Measurements from ENCODE around the gene SEZ6. TPM values are rescaled to one million over a fixed set of nuclear protein-coding genes. Genes with fewer than 3 reads are reported as not detected.

Gene SEZ6
- total RNA-seq, 8 experiments from 2014 or later: 1.5 to 29.2 (median 11.4) TPM

DNA sequence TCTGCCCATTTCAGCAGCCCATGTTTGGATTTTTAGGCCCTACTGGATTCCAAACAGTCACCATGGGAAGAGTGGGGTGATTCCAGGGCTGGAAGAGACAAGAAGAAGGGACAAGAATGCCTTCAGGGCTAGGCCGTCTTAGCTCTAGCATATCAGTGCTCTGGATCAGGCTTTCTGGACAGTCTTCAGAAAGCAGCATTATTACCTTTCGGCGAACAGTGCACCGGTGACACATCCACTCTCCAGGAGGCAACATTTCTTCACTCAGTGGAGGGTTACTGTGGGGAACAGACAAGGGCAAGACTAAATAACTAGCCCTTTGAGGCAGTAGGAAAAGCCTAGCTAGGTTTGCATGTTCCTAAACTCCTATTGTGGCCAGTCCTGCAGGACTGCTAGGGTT, 79.0 kb downstream of the SEZ6 start:
- in situ Hi-C loops (cut with MboI; ENCODE audit: low pct_unique_long_range_greater_than_20kb in 2 of 9, low sequenced_read_pairs in 9 of 9, unreplicated experiment in 9 of 9): loop anchor here in 1 of 9 experiments (10.0 kb wide), 1 partner anchor 162 kb away; no protein-coding TSS in a partner anchor
- 95 to 100% (median 100%) methylated on average over 1 to 4 of the region's 4 CpGs; no CpG with 5 or more reads in 3 of the 10 experiments for WGBS, 10 experiments
- Histone ChIP-seq H3K27ac (no peak overlapping the region), H3K4me3 (no peak overlapping the region), H3K4me1 (replicated peaks in 1 of 2) (no peaks in the 10 kb centered on the region)
- peak in 1 of 8 experiments; percentile 17 for ATAC-seq (replicated peaks in 6 of 8)

GRCh38 chr17:28926366-28926765, 79.5 kb downstream of the SEZ6 start:
- Histone ChIP-seq H3K4me1 (replicated peaks in 1 of 2) (no peaks in the 10 kb centered on the region), H3K27ac (no peak overlapping the region), H3K4me3 (no peak overlapping the region)
- 92 to 100% (median 100%) methylated on average over 1 to 2 of the region's 2 CpGs; no CpG with 5 or more reads in 3 of the 10 experiments for WGBS, 10 experiments
- in situ Hi-C loops (cut with MboI; ENCODE audit: low pct_unique_long_range_greater_than_20kb in 2 of 9, low sequenced_read_pairs in 9 of 9, unreplicated experiment in 9 of 9): loop anchor here in 1 of 9 experiments (10.0 kb wide), 1 partner anchor 162 kb away; no protein-coding TSS in a partner anchor
- ATAC-seq (replicated peaks in 6 of 8): no peak

- H3K27ac ChIP-seq: no peak overlapping the region
- peak in 3 of 8 experiments; percentile 36 to 73 (median 62) for ATAC-seq (replicated peaks in 6 of 8)
- H3K4me3 ChIP-seq: no peak overlapping the region
- H3K4me1 ChIP-seq (replicated peaks in 1 of 2): no peaks in the 10 kb centered on the region
- in situ Hi-C loops (cut with MboI; ENCODE audit: low pct_unique_long_range_greater_than_20kb in 2 of 9, low sequenced_read_pairs in 9 of 9, unreplicated experiment in 9 of 9): loop anchor here in 1 of 9 experiments (10.0 kb wide), 1 partner anchor 161 kb away; no protein-coding TSS in a partner anchor
- WGBS, 10 experiments: 0 to 100% (median 58%) methylated on average over 1 to 2 of the region's 2 CpGs; no CpG with 5 or more reads in 1 of the 10 experiments
Measured at GRCh38 chr17:28925912-28926365, 79.9 kb downstream of the SEZ6 start.

DNA sequence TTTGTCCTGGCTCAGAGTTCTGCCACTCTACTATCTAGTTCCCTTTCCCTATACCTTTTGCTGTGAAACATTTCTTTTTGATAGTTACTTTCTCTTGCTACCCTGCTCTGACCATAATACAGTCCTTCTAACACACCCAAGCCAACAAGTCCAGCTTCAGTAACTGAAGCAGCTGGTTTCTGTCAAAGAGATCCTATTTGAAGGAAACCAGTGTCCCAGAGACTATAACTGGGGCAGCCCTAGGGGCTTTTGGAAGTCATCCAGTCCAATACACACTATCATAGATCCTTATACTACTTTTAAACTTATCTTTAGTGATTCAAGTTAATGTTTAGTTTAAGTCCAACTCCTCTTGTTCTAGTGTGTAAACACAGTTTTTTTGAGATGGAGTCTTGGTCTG, 85.6 kb downstream of the SEZ6 start:
- in situ Hi-C loops (cut with MboI; ENCODE audit: low pct_unique_long_range_greater_than_20kb in 2 of 9, low sequenced_read_pairs in 9 of 9, unreplicated experiment in 9 of 9): loop anchor here in 3 of 9 experiments (10.0 to 25.0 kb wide), 2 partner anchors 155 to 158 kb away; no protein-coding TSS in a partner anchor
- ATAC-seq (replicated peaks in 6 of 8): no peak
- Histone ChIP-seq H3K4me3 (no peak overlapping the region), H3K27ac (no peak overlapping the region), H3K4me1 (replicated peaks in 1 of 2) (no peaks in the 10 kb centered on the region)

GRCh38 chr17:28918295-28918694, 87.5 kb downstream of the SEZ6 start:
- H3K4me3 ChIP-seq: no peak overlapping the region
- 62 to 100% (median 88%) methylated on average over 1 to 2 of the region's 2 CpGs; no CpG with 5 or more reads in 1 of the 10 experiments for WGBS, 10 experiments
- H3K4me1 ChIP-seq (replicated peaks in 1 of 2): no peaks in the 10 kb centered on the region
- no peak for ATAC-seq (replicated peaks in 6 of 8)
- no peak overlapping the region for H3K27ac ChIP-seq
- in situ Hi-C loops (cut with MboI; ENCODE audit: low pct_unique_long_range_greater_than_20kb in 2 of 9, low sequenced_read_pairs in 9 of 9, unreplicated experiment in 9 of 9): loop anchor here in 2 of 9 experiments (25.0 kb wide), 1 partner anchor 156 kb away; no protein-coding TSS in a partner anchor

- H3K4me1 ChIP-seq (replicated peaks in 1 of 2): no peaks in the 10 kb centered on the region
- no peak overlapping the region for H3K27ac ChIP-seq
- in situ Hi-C loops (cut with MboI; ENCODE audit: low pct_unique_long_range_greater_than_20kb in 2 of 9, low sequenced_read_pairs in 9 of 9, unreplicated experiment in 9 of 9): loop anchor here in 2 of 9 experiments (25.0 kb wide), 1 partner anchor 155 kb away; no protein-coding TSS in a partner anchor
- H3K4me3 ChIP-seq: no peak overlapping the region
- 20 to 100% (median 83%) methylated on average over 1 to 5 of the region's 5 CpGs; no CpG with 5 or more reads in 4 of the 10 experiments for WGBS, 10 experiments
- no peak for ATAC-seq (replicated peaks in 6 of 8)
Measured at GRCh38 chr17:28917465-28917864, 88.4 kb downstream of the SEZ6 start.

DNA sequence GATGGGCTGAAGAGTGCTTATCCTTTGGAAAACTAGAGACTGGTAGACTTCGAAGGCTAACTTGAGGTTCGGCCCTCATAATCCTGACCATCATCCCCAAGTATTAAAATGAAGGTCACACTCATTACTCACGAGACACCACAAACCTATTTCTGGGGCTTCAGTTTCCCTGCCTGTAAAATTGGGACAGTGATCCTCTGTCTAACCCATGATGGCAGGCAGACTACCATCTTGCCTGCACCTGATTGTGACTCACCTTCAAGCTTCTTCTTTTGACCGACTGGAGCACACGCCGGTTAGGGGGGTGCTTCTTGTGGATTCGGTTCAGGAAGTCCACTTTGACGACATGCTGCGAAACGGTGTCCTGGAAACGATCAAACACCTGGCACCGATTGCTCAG, 88.8 kb downstream of the SEZ6 start:
- WGBS, 10 experiments: 92 to 100% (median 98%) methylated on average over 1 to 6 of the region's 12 CpGs; no CpG with 5 or more reads in 2 of the 10 experiments
- Histone ChIP-seq H3K4me1 (replicated peaks in 1 of 2) (no peaks in the 10 kb centered on the region), H3K27ac (no peak overlapping the region), H3K4me3 (no peak overlapping the region)
- in situ Hi-C loops (cut with MboI; ENCODE audit: low pct_unique_long_range_greater_than_20kb in 2 of 9, low sequenced_read_pairs in 9 of 9, unreplicated experiment in 9 of 9): loop anchor here in 2 of 9 experiments (25.0 kb wide), 1 partner anchor 155 kb away; no protein-coding TSS in a partner anchor
- no peak for ATAC-seq (replicated peaks in 6 of 8)

DNA sequence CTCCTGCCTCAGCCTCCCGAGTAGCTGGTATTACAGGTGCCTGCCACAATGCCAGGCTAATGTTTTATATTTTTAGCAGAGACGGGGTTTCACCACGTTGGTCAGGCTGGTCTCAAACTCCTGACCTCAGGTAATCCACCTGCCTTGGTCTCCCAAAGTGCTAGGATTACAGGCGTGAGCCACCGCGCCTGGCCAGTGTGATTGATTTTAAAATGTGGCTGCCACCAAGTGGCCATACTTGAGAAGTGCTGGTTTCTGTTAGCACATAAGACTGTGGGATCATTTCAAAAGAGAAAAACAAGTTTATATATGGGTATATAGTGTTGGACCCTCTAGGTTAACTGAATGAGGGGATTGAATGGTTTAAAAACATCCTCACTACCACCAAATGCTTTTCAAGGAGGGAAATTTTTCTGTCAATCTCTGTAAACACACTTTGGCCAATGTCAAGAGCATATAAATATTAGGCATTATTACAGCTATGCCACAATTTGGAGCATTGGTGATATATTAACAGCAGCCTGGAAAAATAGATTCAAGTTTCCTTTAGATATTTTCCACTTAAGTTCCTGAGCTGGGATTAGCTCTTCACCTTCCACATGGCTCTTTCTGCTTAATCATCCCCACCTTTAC, 89.4 kb downstream of the SEZ6 start:
- Histone ChIP-seq H3K4me3 (no peak overlapping the region), H3K27ac (no peak overlapping the region), H3K4me1 (replicated peaks in 1 of 2) (no peaks in the 10 kb centered on the region)
- 30 to 93% (median 69%) methylated on average over 2 to 5 of the region's 6 CpGs; no CpG with 5 or more reads in 5 of the 10 experiments for WGBS, 10 experiments
- in situ Hi-C loops (cut with MboI; ENCODE audit: low pct_unique_long_range_greater_than_20kb in 2 of 9, low sequenced_read_pairs in 9 of 9, unreplicated experiment in 9 of 9): loop anchor here in 2 of 9 experiments (25.0 kb wide), 1 partner anchor 154 kb away; no protein-coding TSS in a partner anchor
- ATAC-seq (replicated peaks in 6 of 8): peak in 6 of 8 experiments; percentile 45 to 83 (median 68)

DNA sequence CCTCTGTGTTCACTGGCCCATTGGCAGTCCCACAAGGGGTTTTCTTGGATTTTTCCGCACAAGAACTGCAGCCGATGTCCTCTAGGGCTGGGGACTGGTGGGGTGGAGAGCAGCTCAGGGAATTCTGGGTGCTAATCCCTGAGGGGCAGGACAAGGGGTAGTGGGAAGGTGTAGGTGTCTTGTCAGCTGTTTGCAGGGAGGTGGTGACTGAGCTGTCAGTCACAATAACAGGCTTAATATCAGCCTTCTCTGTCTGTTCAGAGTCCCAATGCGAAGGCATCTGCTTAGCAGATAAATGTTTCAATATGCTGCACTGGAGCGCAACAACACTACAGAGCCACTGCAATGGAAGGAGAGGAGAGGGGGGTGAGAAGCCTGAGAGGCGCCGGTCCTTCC, 92.9 kb downstream of the SEZ6 start:
- ATAC-seq (replicated peaks in 6 of 8): no peak
- in situ Hi-C loops (cut with MboI; ENCODE audit: low pct_unique_long_range_greater_than_20kb in 2 of 9, low sequenced_read_pairs in 9 of 9, unreplicated experiment in 9 of 9): loop anchor here in 2 of 9 experiments (25.0 kb wide), 1 partner anchor 151 kb away; no protein-coding TSS in a partner anchor
- 93 to 100% (median 97%) methylated on average over 1 to 4 of the region's 6 CpGs; no CpG with 5 or more reads in 4 of the 10 experiments for WGBS, 10 experiments
- no peak overlapping the region for H3K27ac ChIP-seq
- H3K4me3 ChIP-seq: no peak overlapping the region
- peaks cover 3 to 5% of the 10 kb centered on the region in 2 donors for H3K4me1 ChIP-seq (replicated peaks in 1 of 2)

- ATAC-seq (replicated peaks in 6 of 8): peak in 1 of 8 experiments; percentile 20
- Histone ChIP-seq H3K27ac (no peak overlapping the region), H3K4me3 (no peak overlapping the region), H3K4me1 (replicated peaks in 1 of 2) (peaks cover 3 to 5% of the 10 kb centered on the region in 2 donors)
- 60 to 100% (median 90%) methylated on average over 1 to 8 of the region's 20 CpGs; no CpG with 5 or more reads in 1 of the 10 experiments for WGBS, 10 experiments
- in situ Hi-C loops (cut with MboI; ENCODE audit: low pct_unique_long_range_greater_than_20kb in 2 of 9, low sequenced_read_pairs in 9 of 9, unreplicated experiment in 9 of 9): loop anchor here in 2 of 9 experiments (25.0 kb wide), 1 partner anchor 150 kb away; no protein-coding TSS in a partner anchor
Measured at GRCh38 chr17:28912281-28912937, 93.4 kb downstream of the SEZ6 start.

GRCh38 chr17:28911411-28912045, 94.3 kb downstream of the SEZ6 start:
- no peak for ATAC-seq (replicated peaks in 6 of 8)
- peaks cover 3 to 5% of the 10 kb centered on the region in 2 donors for H3K4me1 ChIP-seq (replicated peaks in 1 of 2)
- H3K27ac ChIP-seq: no peak overlapping the region

GRCh38 chr17:28910534-28910933, 95.3 kb downstream of the SEZ6 start:
- Histone ChIP-seq H3K4me3 (no peak overlapping the region), H3K4me1 (replicated peaks in 1 of 2) (peaks cover 3 to 5% of the 10 kb centered on the region in 2 donors), H3K27ac (peak overlapping the region in 1 of 2 donors; percentile 24)
- in situ Hi-C loops (cut with MboI; ENCODE audit: low pct_unique_long_range_greater_than_20kb in 2 of 9, low sequenced_read_pairs in 9 of 9, unreplicated experiment in 9 of 9): loop anchor here in 2 of 9 experiments (25.0 kb wide), 1 partner anchor 148 kb away; no protein-coding TSS in a partner anchor
- ATAC-seq (replicated peaks in 6 of 8): peak in 1 of 8 experiments; percentile 19
- WGBS, 10 experiments: no CpG with 5 or more reads among the region's 1 CpG

More at GRCh38 chr17:28911411-28912045, 94.3 kb downstream of the SEZ6 start:
- WGBS, 10 experiments: 93 to 100% (median 100%) methylated on average over 1 to 8 of the region's 13 CpGs; no CpG with 5 or more reads in 4 of the 10 experiments
- no peak overlapping the region for H3K4me3 ChIP-seq
- in situ Hi-C loops (cut with MboI; ENCODE audit: low pct_unique_long_range_greater_than_20kb in 2 of 9, low sequenced_read_pairs in 9 of 9, unreplicated experiment in 9 of 9): loop anchor here in 2 of 9 experiments (25.0 kb wide), 1 partner anchor 149 kb away; no protein-coding TSS in a partner anchor

Data from motor neuron (in vitro differentiated cells).